GM12892 (cell line): Measurements from ENCODE around the gene OSBPL6. TPM values are rescaled to one million over a fixed set of nuclear protein-coding genes. Genes with fewer than 3 reads are reported as not detected.
"Not testable (repeated sequence)": the region's sequence is repeated elsewhere in the genome, so short reads cannot be mapped to it uniquely, and the experiment has no call there.

ENCODE experiments used
- DNase-seq: peaks from one replicate; pipeline ENCODE4 v3.0.0; 2011; ENCODE audit not compliant: insufficient read length
- FAIRE-seq: peaks from 2 replicates; lab custom pipeline; 2011; peaks lifted over from hg19 to GRCh38; lab: Jason Lieb, UNC
- POLR2A ChIP-seq: IDR thresholded peaks from 2 replicates; pipeline ENCODE4 v1.6.1; 2011; ENCODE audit warnings: low read depth, low read length, control low read depth
- POLR2AphosphoS5 ChIP-seq: IDR thresholded peaks from 2 replicates; pipeline ENCODE4 v1.6.1; 2011; ENCODE audit warnings: low read depth, low read length, control low read depth
- TAF1 ChIP-seq: IDR thresholded peaks from 2 replicates; pipeline ENCODE4 v1.6.1; 2011; ENCODE audit warnings: low read depth, mild to moderate bottlenecking, control low read depth, low read length, borderline replicate concordance
- polyA plus RNA-seq: library from polyadenylated mRNA; unstranded; fragments of >200 nt; gene quantifications from one replicate; pipeline ENCODE4 v1.2.1, GENCODE V29; 2012; ENCODE audit warnings: missing spikeins, inconsistent platforms; ENCODE audit not compliant: missing spikeins

The OSBPL6 gene
- not detected for polyA plus RNA-seq

DNA sequence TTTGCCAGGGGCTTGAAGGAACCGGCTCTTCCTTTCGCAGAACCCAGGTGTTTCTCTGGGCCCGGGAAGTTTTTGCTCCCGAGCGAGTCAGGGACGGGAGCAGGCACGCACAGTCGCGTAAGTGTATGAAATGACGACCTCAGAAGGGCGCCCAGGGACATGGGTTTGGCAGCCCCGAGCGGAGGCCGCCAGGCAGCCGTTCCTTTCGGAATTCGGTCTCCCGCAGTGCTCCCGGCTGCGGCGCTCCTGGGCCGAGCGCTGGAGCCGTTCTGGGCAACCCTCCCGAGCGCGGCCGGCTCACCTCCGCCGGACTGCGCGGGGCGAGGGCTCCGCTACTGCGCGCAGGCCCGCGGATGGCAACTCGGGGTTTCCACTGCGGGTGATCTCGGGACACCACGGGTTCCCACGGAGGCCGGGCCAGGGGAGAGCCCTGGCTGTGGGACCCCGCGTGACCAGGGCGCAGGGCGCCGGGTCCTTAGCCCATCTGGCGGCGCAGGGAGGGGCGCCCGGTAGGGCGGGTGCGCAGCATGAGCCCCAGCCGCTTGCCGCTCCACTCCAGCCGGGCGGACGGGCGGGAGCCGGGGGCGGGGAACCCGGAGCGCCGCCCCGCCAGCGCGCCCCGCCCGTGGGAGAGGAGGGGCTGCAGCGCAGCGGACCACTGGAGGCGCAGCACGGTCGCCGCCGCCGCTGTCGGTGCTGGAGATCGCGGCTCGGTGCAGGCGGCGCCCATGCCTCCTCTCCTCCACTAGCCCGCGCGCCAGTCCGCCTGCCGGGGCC lies at the start of gene OSBPL6:
Gene OSBPL6 (plus strand): TSS at position 690 of the 777 bp plus-strand sequence. CDS start 111,673 bp downstream, outside the sequence.
- TF ChIP-seq POLR2A (no peak), POLR2AphosphoS5 (no peak)
- DNase-seq (peak; percentile 76), FAIRE-seq (peak; percentile 36)

DNA sequence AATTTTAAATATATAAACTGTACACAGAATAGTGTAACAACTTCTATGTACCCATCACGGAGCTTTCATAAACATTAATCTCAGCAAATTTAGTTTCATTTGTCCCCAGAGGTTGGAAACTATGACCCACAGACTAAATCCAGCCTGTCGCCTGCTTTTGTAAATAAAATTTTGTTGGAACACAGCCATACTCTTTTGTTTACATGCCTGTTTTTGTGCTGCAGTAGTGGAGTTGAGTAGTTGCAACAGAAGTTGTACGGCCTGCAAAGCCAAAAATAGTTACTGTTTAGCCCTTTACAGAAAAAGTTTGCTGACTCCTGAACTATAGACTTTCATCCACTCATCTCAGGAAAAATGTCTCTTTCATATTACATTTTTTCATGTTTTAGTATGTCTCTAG lies 42.3 kb upstream of the OSBPL6 start:
- TF ChIP-seq POLR2AphosphoS5 (no peak), POLR2A (no peak), TAF1 (no peak)
- no peak for DNase-seq
- no peak for FAIRE-seq

DNA sequence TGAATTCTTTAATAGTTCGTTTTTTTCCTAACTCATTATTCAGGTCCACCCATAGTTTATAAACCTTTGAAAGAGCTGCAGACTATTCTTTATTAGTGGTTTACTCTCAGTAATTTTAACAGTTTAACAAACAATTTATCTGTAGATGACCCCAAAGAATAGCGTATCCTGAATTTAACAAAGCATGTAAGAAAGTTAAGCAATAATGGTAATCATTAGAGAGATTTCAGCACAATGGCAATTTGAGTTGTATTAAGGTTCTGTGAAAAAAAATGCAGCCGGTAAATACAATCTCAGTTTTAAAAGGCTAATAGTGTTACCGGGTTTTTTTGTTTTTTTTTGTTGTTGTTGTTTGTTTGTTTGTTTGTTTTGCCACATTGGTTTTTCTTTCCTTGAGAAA lies 41.8 kb upstream of the OSBPL6 start:
- FAIRE-seq: no peak

DNA sequence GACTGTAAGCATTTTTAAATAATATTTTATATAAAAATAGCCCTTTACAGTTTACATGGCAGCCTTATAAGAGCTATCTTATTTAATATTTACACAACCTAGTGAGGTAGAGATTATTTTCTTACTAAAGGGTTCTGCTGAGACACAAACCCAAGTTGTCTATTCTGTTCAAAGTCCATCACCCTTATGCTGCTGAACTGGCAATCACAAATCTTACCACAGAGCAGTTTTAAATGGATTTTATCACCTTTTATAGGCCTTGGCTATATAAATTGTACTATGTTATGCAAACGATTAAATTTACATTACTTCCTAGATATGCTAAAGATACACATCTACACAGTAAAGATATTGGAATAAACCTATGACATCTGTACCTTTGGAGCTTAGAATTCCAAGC lies 41.3 kb upstream of the OSBPL6 start:
- DNase-seq (no peak), FAIRE-seq (no peak)
- TF ChIP-seq POLR2AphosphoS5: no peak
- no peak for TF ChIP-seq TAF1
- TF ChIP-seq POLR2A: no peak

More for the DNA sequence above, 41.8 kb upstream of the OSBPL6 start:
- TF ChIP-seq TAF1: no peak
- TF ChIP-seq POLR2A: no peak
- no peak for TF ChIP-seq POLR2AphosphoS5
- no peak for DNase-seq

DNA sequence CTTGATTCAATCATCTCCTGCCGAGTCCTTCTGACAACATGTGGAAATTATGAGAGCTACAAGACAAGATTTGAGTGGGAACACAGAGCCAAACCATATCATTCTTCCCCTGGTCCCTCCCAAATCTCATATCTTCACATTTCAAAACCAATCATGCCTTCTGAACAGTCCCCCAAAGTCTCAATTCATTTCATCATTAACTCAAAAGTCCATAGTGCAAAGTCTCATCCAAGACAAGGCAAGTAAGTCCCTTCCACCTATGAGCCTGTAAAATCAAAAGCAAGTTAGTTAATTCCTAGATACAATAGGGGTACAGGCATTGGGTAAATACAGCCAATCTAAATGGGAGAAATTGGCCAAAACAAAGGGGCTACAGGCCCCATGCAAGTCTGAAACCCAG lies 40.4 kb upstream of the OSBPL6 start:
- DNase-seq, FAIRE-seq: not testable (repeated sequence)

DNA sequence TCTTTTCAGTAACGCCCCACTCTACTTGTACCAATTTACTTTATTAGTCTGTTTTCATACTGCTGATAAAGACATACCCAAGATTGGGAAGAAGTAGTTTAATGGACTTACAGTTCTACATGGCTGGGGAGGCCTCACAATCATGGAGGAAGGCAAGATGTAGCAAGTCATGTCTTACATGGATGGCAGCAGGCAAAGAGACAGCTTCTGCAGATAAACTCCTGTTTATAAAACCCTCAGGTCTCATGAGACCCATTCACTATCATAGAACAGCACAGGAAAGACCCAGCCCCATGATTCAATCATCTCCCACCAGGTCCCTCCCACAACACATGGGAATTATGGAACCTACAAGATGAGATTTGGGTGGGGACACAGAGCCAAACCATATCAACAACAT lies 38.8 kb upstream of the OSBPL6 start:
- FAIRE-seq: no peak
- TF ChIP-seq POLR2AphosphoS5 (no peak), TAF1 (no peak), POLR2A (no peak)
- DNase-seq: no peak

DNA sequence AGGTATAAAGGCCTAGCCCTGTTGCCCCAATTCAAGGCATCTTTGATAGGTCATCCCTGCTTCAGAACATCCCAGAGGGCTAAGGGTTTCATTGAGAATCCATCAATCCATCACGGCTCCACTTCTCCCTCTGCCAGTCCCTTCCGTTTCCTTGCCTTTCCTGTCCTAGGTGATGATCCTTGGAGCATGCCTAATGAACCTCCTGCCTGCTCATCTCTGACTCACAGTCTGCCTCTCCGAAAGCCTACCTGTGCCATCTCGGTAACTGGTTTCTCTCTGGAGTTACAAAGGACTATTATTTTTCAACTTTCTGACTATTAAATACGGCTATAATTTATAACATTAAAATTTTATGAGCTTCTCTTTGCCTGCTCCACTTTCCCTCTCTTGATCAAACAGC lies 36.7 kb upstream of the OSBPL6 start:
- TF ChIP-seq POLR2A (no peak), POLR2AphosphoS5 (no peak), TAF1 (no peak)
- FAIRE-seq (no peak), DNase-seq (no peak)

DNA sequence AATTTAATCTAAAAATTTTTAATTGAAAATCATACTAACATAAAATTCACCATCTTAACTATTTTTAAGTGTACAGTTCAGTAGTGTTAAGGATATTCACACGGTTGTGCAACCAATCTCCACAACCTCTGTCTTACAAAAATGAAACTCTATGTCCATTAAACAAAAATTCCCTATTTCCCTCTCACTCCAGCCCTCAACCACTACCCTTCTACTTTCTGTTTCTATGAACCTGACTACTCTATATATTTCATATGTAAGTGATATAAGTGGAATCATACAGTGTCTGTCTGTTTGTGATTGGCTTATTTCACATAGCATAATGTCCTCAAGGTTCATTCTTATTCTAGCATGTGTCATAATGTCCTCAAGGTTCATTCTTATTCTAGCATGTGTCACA lies 34.3 kb upstream of the OSBPL6 start:
- FAIRE-seq: no peak

DNA sequence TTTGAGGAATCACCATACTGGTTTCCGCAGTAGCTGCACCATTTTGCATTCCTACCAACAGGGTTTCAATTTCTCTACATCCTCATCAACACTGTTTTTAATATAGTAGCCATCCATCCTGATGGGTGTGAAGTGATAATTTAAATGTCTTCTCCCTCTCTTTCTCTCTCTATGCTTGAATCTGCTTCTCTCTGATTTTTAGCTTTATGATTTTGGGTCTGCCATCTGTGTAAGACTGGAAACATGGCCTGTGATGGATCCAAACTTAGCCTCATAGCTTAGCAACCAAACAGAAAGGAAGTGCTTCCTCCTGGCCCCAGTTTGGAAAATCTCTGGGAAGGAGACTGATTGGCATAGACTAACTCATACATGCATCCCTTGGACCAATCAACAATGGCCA lies 33.7 kb upstream of the OSBPL6 start:
- TF ChIP-seq POLR2AphosphoS5 (no peak), POLR2A (no peak), TAF1 (no peak)
- DNase-seq (no peak), FAIRE-seq (no peak)

More for the DNA sequence above, 34.3 kb upstream of the OSBPL6 start:
- no peak for TF ChIP-seq TAF1
- no peak for TF ChIP-seq POLR2AphosphoS5
- no peak for TF ChIP-seq POLR2A
- DNase-seq: no peak

DNA sequence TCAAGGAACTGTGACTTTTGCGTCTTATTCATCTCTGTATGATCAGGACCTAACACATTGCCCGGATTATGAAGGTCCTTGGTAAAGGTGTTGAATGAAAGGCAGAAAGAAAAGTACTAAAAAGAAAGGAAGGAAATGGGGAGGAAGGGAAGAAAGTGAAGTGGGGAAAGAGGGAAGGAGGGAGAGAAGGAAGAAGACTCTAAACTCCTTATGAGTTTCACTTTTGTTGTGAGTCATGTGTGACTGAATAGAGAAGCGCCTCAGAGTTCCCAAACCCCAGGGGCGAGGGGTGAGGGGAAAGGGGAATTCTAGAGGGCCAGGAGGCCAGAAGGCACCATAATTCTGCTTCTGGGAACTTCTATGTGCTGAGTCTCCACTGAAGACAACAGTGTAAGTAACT lies 30.9 kb upstream of the OSBPL6 start:
- TF ChIP-seq TAF1: no peak
- no peak for TF ChIP-seq POLR2A
- no peak for TF ChIP-seq POLR2AphosphoS5
- FAIRE-seq: no peak
- DNase-seq: no peak

DNA sequence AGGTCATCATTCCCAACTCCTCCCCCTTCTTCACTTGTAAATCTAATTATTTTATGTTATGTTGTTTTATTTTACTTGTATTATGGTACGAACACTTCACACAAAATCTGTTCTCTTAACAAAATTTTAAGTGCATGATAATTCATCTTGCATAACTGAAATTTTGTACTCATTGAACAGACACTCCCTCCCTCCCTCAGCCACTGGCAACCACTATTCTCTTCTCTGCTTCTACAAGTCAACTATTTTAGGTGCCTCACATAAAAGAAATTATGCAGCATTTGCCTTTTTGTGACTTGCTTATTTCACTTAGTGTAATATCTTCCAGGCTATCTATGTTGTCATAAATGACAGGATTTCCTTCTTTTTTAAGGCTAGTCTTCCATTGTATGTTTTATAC lies 30.4 kb upstream of the OSBPL6 start:
- no peak for FAIRE-seq
- TF ChIP-seq TAF1: no peak
- TF ChIP-seq POLR2AphosphoS5: no peak
- no peak for TF ChIP-seq POLR2A
- DNase-seq: no peak

DNA sequence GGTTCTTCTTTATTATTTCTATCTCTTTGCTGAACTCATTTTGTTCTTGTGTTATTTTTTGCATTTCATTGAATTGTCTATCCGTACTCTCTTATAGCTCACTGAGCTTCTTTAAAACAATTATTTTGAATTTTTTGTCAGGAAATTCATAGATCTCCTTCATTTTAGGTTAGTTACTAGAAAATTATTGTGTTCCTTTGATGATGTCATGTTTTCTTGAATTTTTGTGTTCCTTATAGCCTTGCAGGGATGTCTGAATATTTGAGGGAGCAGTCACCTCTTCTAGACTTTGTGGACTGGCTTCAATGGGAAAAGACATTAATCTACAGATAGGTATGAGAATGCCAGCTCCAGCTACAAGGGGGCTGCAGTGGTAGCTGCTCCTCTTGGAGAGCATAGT lies 20.7 kb upstream of the OSBPL6 start:
- FAIRE-seq (no peak), DNase-seq (no peak)
- TF ChIP-seq POLR2AphosphoS5: no peak

DNA sequence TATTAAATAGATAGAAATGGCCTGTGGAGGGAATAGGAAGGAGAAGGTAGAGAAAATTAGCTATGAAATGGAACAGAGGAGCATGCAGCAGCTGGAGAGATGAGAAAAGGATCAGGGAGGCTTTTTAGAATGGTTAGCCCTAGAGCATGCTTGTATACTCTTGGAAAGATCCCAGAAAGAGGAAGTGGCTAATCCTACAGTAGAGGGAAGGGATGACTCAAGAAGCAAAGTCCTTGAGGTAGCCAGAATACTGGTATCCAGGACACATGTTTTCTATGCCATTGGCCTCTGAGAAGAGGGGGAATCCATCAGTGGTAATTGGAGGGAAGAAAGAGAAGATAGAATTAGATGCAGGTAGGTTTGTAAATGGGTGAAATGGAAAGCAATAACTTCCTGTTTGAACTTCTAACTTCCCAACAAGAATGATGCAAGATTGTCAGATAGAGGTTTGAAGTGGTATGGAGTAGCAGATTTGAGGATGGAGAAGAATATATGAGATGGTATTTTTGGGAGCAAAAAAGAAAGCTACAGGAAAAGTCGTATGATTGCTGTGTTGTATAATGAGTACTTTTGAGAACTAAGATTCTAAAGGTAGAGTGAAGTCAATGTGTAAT lies 17.1 kb upstream of the OSBPL6 start:
- no peak for FAIRE-seq
- DNase-seq: no peak
- TF ChIP-seq TAF1 (no peak), POLR2AphosphoS5 (no peak), POLR2A (no peak)

DNA sequence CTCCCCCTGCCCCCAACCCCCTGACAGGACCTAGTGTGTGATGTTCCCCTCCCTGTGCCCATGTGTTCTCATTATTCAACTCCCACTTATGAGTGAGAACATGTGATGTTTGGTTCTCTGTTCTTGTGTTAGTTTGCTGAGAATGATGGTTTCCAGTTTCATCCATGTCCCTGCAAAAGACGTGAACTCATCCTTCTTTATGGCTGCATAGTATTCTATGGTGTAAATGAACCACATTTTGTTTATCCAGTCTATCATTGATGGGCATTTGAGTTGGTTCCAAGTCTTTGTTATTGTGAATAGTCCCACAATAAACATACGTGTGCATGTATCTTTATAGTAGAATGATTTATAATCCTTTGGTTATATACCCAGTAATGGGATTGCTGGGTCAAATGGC lies 13.7 kb upstream of the OSBPL6 start:
- not testable (repeated sequence) for FAIRE-seq, DNase-seq
